Measurements from ENCODE around the gene KLHL3. TPM values are rescaled to one million over a fixed set of nuclear protein-coding genes. Genes with fewer than 3 reads are reported as not detected.

Gene KLHL3
- total and polyA plus RNA-seq, 7 experiments from 2014 or later, result 4.6 to 47.3 (median 17.8) TPM

GRCh38 chr5:137642091-137642490, 93.8 kb downstream of the KLHL3 start:
- H3K9me3 ChIP-seq (ENCODE audit: control insufficient read depth in 2 of 3, low read length in 3 of 3), result no peaks in the 10 kb centered on the region
- Mint-ChIP-seq H3K36me3 (peaks cover 0 to 57% (median 40%) of the 10 kb centered on the region in 5 donors), H3K27me3 (no peaks in the 10 kb centered on the region), H3K4me1 (peaks cover 0 to 1% (median 0%) of the 10 kb centered on the region in 7 donors), H3K9me3 (no peaks in the 10 kb centered on the region), H3K4me3 (no peak overlapping the region), H3K27ac (peak overlapping the region in 2 of 9 donors; percentile 38 to 72)
- ATAC-seq (no peak), DNase-seq (no peak)
- no peak overlapping the region for H3K4me3 ChIP-seq (ENCODE audit: low read length)
- no peak overlapping the region for H3K27ac ChIP-seq (ENCODE audit: low read depth, low read length)
- no peaks in the 10 kb centered on the region for H3K27me3 ChIP-seq (ENCODE audit: control insufficient read depth in 2 of 2, insufficient read depth in 2 of 2, low read length in 2 of 2)
- H3K4me1 ChIP-seq (ENCODE audit: control insufficient read depth in 2 of 2, insufficient read depth in 2 of 2, low read length in 2 of 2), result no peaks in the 10 kb centered on the region
- intact Hi-C loops (cut with micrococcal nuclease), result no loop called here
- peaks cover 0 to 24% (median 0%) of the 10 kb centered on the region in 3 experiments for H3K36me3 ChIP-seq (ENCODE audit: control insufficient read depth in 2 of 3, insufficient read depth in 3 of 3, low read length in 3 of 3)
- POLR2A ChIA-PET, result no interaction called here
- CTCF ChIA-PET, result interaction anchor here (1.0 kb wide), 1 partner anchor 8 kb away, joined by 4 read pairs; no protein-coding TSS in a partner anchor

GRCh38 chr5:137641148-137641547, 94.7 kb downstream of the KLHL3 start:
- CTCF ChIA-PET, result interaction anchor here (2.3 kb wide), 1 partner anchor 11 kb away, joined by 11 read pairs; no protein-coding TSS in a partner anchor
- H3K9me3 Mint-ChIP-seq, result no peaks in the 10 kb centered on the region
- peaks cover 0 to 1% (median 0%) of the 10 kb centered on the region in 7 donors for H3K4me1 Mint-ChIP-seq
- POLR2A ChIA-PET, result interaction anchor here (1.0 kb wide), 1 partner anchor 113 kb away, joined by 3 read pairs; the partner anchor contains the start of gene HNRNPA0
- H3K27ac Mint-ChIP-seq, result peak overlapping the region in 1 of 9 donors; percentile 10
- intact Hi-C loops (cut with micrococcal nuclease), result no loop called here
- Histone ChIP-seq H3K4me3 (ENCODE audit: low read length) (no peak overlapping the region), H3K9me3 (ENCODE audit: control insufficient read depth in 2 of 3, low read length in 3 of 3) (no peaks in the 10 kb centered on the region), H3K4me1 (ENCODE audit: control insufficient read depth in 2 of 2, insufficient read depth in 2 of 2, low read length in 2 of 2) (no peaks in the 10 kb centered on the region), H3K27me3 (ENCODE audit: control insufficient read depth in 2 of 2, insufficient read depth in 2 of 2, low read length in 2 of 2) (no peaks in the 10 kb centered on the region), H3K27ac (ENCODE audit: low read depth, low read length) (no peak overlapping the region), H3K36me3 (ENCODE audit: control insufficient read depth in 2 of 3, insufficient read depth in 3 of 3, low read length in 3 of 3) (peaks cover 0 to 18% (median 0%) of the 10 kb centered on the region in 3 experiments)
- no peaks in the 10 kb centered on the region for H3K27me3 Mint-ChIP-seq
- ATAC-seq (no peak), DNase-seq (no peak)
- no peak overlapping the region for H3K4me3 Mint-ChIP-seq
- peaks cover 0 to 52% (median 30%) of the 10 kb centered on the region in 5 donors for H3K36me3 Mint-ChIP-seq

DNA sequence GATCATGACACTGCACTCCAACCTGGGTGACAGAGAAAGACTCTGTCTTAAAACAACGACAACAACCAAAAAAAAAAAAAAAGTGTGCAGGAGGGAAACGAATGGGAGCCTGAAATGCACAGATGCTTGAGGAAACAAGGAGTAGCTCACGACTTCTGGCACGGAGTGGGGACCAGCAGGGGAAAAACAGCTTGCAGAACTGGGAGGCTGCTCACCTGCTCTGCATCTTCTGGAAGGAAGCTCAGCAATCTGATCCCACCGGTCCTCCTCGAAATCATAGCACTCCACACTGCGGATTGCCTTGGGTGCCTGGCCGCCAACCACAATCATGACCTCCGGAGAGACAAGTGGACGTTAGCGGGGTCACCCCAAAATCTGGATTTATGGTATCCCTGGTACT, 96.2 kb downstream of the KLHL3 start:
- Mint-ChIP-seq H3K9me3 (no peaks in the 10 kb centered on the region), H3K36me3 (peaks cover 0 to 48% (median 17%) of the 10 kb centered on the region in 5 donors), H3K4me1 (peaks cover 0 to 1% (median 0%) of the 10 kb centered on the region in 7 donors), H3K27ac (no peak overlapping the region), H3K27me3 (no peaks in the 10 kb centered on the region), H3K4me3 (no peak overlapping the region)
- Histone ChIP-seq H3K9me3 (ENCODE audit: control insufficient read depth in 2 of 3, low read length in 3 of 3) (no peaks in the 10 kb centered on the region), H3K27me3 (ENCODE audit: control insufficient read depth in 2 of 2, insufficient read depth in 2 of 2, low read length in 2 of 2) (no peaks in the 10 kb centered on the region), H3K4me1 (ENCODE audit: control insufficient read depth in 2 of 2, insufficient read depth in 2 of 2, low read length in 2 of 2) (no peaks in the 10 kb centered on the region), H3K36me3 (ENCODE audit: control insufficient read depth in 2 of 3, insufficient read depth in 3 of 3, low read length in 3 of 3) (peaks cover 0 to 18% (median 0%) of the 10 kb centered on the region in 3 experiments), H3K4me3 (ENCODE audit: low read length) (no peak overlapping the region), H3K27ac (ENCODE audit: low read depth, low read length) (no peak overlapping the region)
- no peak for ATAC-seq
- CTCF ChIA-PET, result interaction anchor here (2.3 kb wide), 1 partner anchor 10 kb away, joined by 11 read pairs; no protein-coding TSS in a partner anchor
- POLR2A ChIA-PET, result interaction anchor here (0.7 kb wide), 1 partner anchor 442 kb away, joined by 3 read pairs; no protein-coding TSS in a partner anchor
- intact Hi-C loops (cut with micrococcal nuclease), result no loop called here
- DNase-seq, result no peak

GRCh38 chr5:137638841-137639240, 97.0 kb downstream of the KLHL3 start:
- H3K9me3 Mint-ChIP-seq, result no peaks in the 10 kb centered on the region
- ATAC-seq (no peak), DNase-seq (no peak)
- H3K36me3 ChIP-seq (ENCODE audit: control insufficient read depth in 2 of 3, insufficient read depth in 3 of 3, low read length in 3 of 3), result peaks cover 0 to 18% (median 0%) of the 10 kb centered on the region in 3 experiments
- no peak overlapping the region for H3K4me3 Mint-ChIP-seq
- H3K27ac Mint-ChIP-seq, result no peak overlapping the region
- ChIA-PET POLR2A (interaction anchor here (0.7 kb wide), 1 partner anchor 442 kb away, joined by 3 read pairs; no protein-coding TSS in a partner anchor), CTCF (interaction anchor here (2.3 kb wide), 1 partner anchor 9 kb away, joined by 11 read pairs; no protein-coding TSS in a partner anchor)
- no peaks in the 10 kb centered on the region for H3K4me1 ChIP-seq (ENCODE audit: control insufficient read depth in 2 of 2, insufficient read depth in 2 of 2, low read length in 2 of 2)
- no peaks in the 10 kb centered on the region for H3K27me3 Mint-ChIP-seq
- peaks cover 0 to 53% (median 13%) of the 10 kb centered on the region in 5 donors for H3K36me3 Mint-ChIP-seq
- H3K9me3 ChIP-seq (ENCODE audit: control insufficient read depth in 2 of 3, low read length in 3 of 3), result no peaks in the 10 kb centered on the region
- intact Hi-C loops (cut with micrococcal nuclease), result no loop called here
- no peaks in the 10 kb centered on the region for H3K27me3 ChIP-seq (ENCODE audit: control insufficient read depth in 2 of 2, insufficient read depth in 2 of 2, low read length in 2 of 2)
- H3K27ac ChIP-seq (ENCODE audit: low read depth, low read length), result no peak overlapping the region
- peaks cover 0 to 1% (median 0%) of the 10 kb centered on the region in 7 donors for H3K4me1 Mint-ChIP-seq
- no peak overlapping the region for H3K4me3 ChIP-seq (ENCODE audit: low read length)

DNA sequence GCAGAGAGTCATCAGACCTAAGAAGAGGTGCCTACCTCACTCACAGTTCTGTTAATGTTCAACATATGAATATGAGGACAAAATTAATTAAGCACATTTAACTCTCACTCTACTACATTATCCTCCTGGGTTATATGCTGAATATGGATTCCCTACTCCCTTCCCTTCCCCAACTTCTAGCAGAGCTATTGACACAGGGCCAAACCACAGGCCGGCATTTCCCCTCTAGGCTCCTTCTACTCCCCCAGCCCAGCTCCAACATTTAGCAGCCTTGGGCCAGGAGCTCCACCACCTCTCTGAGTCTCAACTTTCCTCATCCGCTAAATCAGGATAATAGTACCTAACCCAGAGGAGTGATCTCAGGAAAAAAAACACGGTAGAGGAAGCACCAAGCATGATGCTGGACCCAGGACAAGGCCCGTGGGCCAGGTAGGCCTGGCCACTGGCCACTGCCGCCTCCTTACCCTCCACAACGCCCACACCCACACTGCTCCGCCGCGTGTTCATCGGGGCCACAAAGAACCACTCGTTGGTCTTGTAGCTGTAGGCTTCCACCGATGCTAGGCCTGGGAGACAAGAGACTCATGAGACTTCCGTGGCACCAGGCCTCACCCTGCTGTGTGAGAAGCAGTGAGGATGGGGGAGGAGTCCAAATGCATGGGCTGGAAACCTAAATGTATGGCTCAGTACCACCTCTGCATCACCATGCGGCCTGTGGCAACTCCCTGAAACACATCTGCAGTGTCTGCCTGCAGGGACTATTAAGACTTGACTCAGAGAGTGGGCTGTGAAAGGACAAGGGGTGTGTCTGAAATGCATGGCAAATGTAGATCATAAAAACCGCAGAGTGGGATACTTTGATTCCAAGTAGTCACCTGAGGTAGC, 98.8 kb downstream of the KLHL3 start:
- Histone ChIP-seq H3K36me3 (ENCODE audit: control insufficient read depth in 2 of 3, insufficient read depth in 3 of 3, low read length in 3 of 3) (peaks cover 0 to 18% (median 0%) of the 10 kb centered on the region in 3 experiments), H3K4me3 (ENCODE audit: low read length) (no peak overlapping the region), H3K27me3 (ENCODE audit: control insufficient read depth in 2 of 2, insufficient read depth in 2 of 2, low read length in 2 of 2) (no peaks in the 10 kb centered on the region), H3K4me1 (ENCODE audit: control insufficient read depth in 2 of 2, insufficient read depth in 2 of 2, low read length in 2 of 2) (no peaks in the 10 kb centered on the region), H3K27ac (ENCODE audit: low read depth, low read length) (no peak overlapping the region), H3K9me3 (ENCODE audit: control insufficient read depth in 2 of 3, low read length in 3 of 3) (no peaks in the 10 kb centered on the region)
- Mint-ChIP-seq H3K9me3 (no peaks in the 10 kb centered on the region), H3K4me1 (peaks cover 0 to 1% (median 0%) of the 10 kb centered on the region in 7 donors), H3K4me3 (no peak overlapping the region), H3K36me3 (peaks cover 0 to 60% (median 13%) of the 10 kb centered on the region in 5 donors), H3K27ac (peak overlapping the region in 1 of 9 donors; percentile 45), H3K27me3 (no peaks in the 10 kb centered on the region)
- no peak for ATAC-seq
- POLR2A ChIA-PET, result no interaction called here
- CTCF ChIA-PET, result no interaction called here
- no peak for DNase-seq
- intact Hi-C loops (cut with micrococcal nuclease), result no loop called here

DNA sequence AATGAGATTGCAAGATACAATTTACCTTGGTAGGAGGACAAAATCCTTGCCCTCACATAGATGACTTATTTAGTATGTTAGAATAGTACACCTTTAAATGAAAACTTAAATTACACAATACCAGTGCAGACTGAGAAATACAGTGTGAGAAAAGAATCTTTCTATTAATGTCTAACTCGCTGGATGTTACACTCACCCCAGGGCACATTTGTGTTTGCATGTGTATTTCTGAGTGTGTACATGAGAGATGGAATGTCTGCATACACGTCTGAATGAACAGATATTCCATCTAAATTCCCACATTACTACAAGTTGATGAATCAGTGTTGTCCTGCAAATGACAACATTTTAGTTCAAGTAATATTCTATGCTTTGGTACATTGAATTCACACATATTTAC, 99.8 kb downstream of the KLHL3 start:
- ChIA-PET CTCF (interaction anchor here (3.4 kb wide), 1 partner anchor 106 kb away, joined by 14 read pairs; no protein-coding TSS in a partner anchor), POLR2A (no interaction called here)
- Histone ChIP-seq H3K27me3 (ENCODE audit: control insufficient read depth in 2 of 2, insufficient read depth in 2 of 2, low read length in 2 of 2) (no peaks in the 10 kb centered on the region), H3K27ac (ENCODE audit: low read depth, low read length) (no peak overlapping the region), H3K4me3 (ENCODE audit: low read length) (no peak overlapping the region), H3K4me1 (ENCODE audit: control insufficient read depth in 2 of 2, insufficient read depth in 2 of 2, low read length in 2 of 2) (no peaks in the 10 kb centered on the region), H3K36me3 (ENCODE audit: control insufficient read depth in 2 of 3, insufficient read depth in 3 of 3, low read length in 3 of 3) (peaks cover 0 to 18% (median 0%) of the 10 kb centered on the region in 3 experiments), H3K9me3 (ENCODE audit: control insufficient read depth in 2 of 3, low read length in 3 of 3) (no peaks in the 10 kb centered on the region)
- intact Hi-C loops (cut with micrococcal nuclease), result no loop called here
- no peak for ATAC-seq
- Mint-ChIP-seq H3K4me3 (no peak overlapping the region), H3K4me1 (peaks cover 0 to 1% (median 0%) of the 10 kb centered on the region in 7 donors), H3K36me3 (peaks cover 0 to 63% (median 13%) of the 10 kb centered on the region in 5 donors), H3K27ac (no peak overlapping the region), H3K27me3 (no peaks in the 10 kb centered on the region), H3K9me3 (no peaks in the 10 kb centered on the region)
- no peak for DNase-seq

Data from naive thymus-derived CD4-positive, alpha-beta T cell (primary cell).